ENCODE results near the gene IFIH1. TPM values are rescaled to one million over a fixed set of nuclear protein-coding genes. Genes with fewer than 3 reads are reported as not detected.

IFIH1 gene
- total RNA-seq, 1 experiment from 2014 or later, result 5.1 TPM

DNA sequence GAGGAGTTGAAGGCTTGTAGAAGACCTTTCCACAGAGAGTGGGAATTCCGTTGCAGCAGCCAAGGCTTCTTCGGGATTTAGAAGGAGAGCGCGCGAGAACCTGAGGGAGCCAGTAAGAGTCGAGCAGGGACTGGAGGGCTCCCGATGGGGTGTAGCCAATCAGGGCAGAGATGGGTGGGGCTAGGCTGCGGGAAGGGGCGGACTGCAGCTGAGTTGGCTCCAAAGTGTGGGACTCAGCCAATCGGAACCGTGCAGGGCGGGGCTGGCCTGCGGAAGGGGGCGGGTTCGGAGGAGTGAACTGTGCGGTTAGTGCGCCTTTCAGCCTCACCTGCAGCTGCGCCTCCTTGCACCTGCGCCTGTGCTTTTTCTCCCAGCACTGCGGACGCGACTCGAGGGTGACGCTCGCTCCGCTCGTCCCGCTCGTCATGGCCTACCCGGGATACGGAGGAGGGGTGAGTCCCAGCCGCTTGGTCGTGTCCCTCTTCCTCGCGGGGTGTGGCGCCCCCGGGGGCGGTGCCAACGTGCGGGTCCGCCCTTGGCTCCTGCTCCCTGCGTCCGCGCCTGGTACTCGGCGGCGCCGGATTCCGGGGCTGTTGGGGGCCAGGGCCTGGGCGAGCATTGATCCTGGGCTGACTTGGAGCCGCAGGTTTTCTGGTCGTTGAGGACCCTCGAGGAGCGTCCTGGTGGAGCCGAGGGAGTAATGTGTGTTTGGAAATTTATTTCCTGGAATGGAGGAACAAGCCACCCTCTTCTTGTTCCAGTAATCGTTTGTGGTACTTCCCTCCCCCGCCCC is 25.5 kb upstream of the IFIH1 start, which contains the start of gene GCA:
TSS of gene GCA (plus strand) at position 309 of the 793 bp plus-strand sequence. CDS start at position 426, 117 bp downstream.
- DNase-seq (ENCODE audit: low spot score), result peak; percentile 95
- peak within 1 kb of the TSS; percentile 62 for H3K4me3 ChIP-seq (ENCODE audit: low read depth, low read length, poor library complexity, severe bottlenecking)
- H3K36me3 ChIP-seq (ENCODE audit: insufficient read depth, low read length, poor library complexity, severe bottlenecking), result no peaks in the 10 kb centered on the region
- no TSS peak for BruUV-seq (replicated peaks)
- no peaks in the 10 kb centered on the region for H3K27me3 ChIP-seq (replicated peaks; ENCODE audit: insufficient read depth, low read depth, low read length, poor library complexity)
- no peaks in the 10 kb centered on the region for H3K9me3 ChIP-seq (ENCODE audit: low read depth, low read length, poor library complexity, severe bottlenecking)
- intact Hi-C loops (cut with micrococcal nuclease; ENCODE audit: unreplicated experiment), result no loop called here
- ChIA-PET POLR2A (ENCODE audit: low non-redundant PET) (no interaction called here), CTCF (interaction anchor here (0.6 to 1.1 kb wide), 2 partner anchors 16 to 542 kb away, joined by 3 to 6 read pairs; no protein-coding TSS in a partner anchor)
- peak within 1 kb of the TSS; percentile 32 for H3K27ac ChIP-seq (ENCODE audit: low read depth, low read length, poor library complexity, severe bottlenecking)
- no peak for TF ChIP-seq EZH2 (IDR thresholded peaks at IDR 0.05; ENCODE audit: borderline replicate concordance, low read depth, low read length, poor library complexity, severe bottlenecking)
- TF ChIP-seq, protein P1, sequence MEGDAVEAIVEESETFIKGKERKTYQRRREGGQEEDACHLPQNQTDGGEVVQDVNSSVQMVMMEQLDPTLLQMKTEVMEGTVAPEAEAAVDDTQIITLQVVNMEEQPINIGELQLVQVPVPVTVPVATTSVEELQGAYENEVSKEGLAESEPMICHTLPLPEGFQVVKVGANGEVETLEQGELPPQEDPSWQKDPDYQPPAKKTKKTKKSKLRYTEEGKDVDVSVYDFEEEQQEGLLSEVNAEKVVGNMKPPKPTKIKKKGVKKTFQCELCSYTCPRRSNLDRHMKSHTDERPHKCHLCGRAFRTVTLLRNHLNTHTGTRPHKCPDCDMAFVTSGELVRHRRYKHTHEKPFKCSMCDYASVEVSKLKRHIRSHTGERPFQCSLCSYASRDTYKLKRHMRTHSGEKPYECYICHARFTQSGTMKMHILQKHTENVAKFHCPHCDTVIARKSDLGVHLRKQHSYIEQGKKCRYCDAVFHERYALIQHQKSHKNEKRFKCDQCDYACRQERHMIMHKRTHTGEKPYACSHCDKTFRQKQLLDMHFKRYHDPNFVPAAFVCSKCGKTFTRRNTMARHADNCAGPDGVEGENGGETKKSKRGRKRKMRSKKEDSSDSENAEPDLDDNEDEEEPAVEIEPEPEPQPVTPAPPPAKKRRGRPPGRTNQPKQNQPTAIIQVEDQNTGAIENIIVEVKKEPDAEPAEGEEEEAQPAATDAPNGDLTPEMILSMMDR (conservative IDR thresholded peaks at IDR 0.05; ENCODE audit: low read depth, low read length), result no peak
- peaks cover 7% of the 10 kb centered on the region for H3K4me1 ChIP-seq (ENCODE audit: insufficient read depth, low read length, poor library complexity, severe bottlenecking)

DNA sequence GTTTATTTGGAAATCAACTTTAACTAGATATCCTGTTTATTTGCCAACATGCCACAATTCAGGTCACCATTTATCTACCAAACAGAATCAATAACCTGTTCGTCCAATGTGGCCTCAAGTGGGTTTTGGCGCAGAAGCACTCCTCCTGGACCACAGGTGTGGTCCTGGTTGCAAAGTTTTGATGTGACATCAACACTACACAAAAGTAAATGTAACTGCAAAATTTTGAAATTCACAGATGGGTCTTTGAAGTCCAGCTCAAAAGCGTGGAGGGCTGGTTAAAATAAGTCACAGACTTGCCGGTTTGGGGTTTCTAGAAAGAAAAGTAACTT is 25.0 kb upstream of the IFIH1 start:
- intact Hi-C loops (cut with micrococcal nuclease; ENCODE audit: unreplicated experiment), result no loop called here
- CTCF ChIA-PET, result interaction anchor here (0.6 to 1.1 kb wide), 2 partner anchors 15 to 543 kb away, joined by 3 to 6 read pairs; no protein-coding TSS in a partner anchor
- POLR2A ChIA-PET (ENCODE audit: low non-redundant PET), result no interaction called here
- no TSS peak for BruUV-seq (replicated peaks)
- no peak for DNase-seq (ENCODE audit: low spot score)
- Histone ChIP-seq H3K9me3 (ENCODE audit: low read depth, low read length, poor library complexity, severe bottlenecking) (no peaks in the 10 kb centered on the region), H3K27me3 (replicated peaks; ENCODE audit: insufficient read depth, low read depth, low read length, poor library complexity) (no peaks in the 10 kb centered on the region), H3K4me1 (ENCODE audit: insufficient read depth, low read length, poor library complexity, severe bottlenecking) (peaks cover 7% of the 10 kb centered on the region), H3K27ac (ENCODE audit: low read depth, low read length, poor library complexity, severe bottlenecking) (no peak overlapping the region), H3K4me3 (ENCODE audit: low read depth, low read length, poor library complexity, severe bottlenecking) (peak overlapping the region; percentile 62), H3K36me3 (ENCODE audit: insufficient read depth, low read length, poor library complexity, severe bottlenecking) (no peaks in the 10 kb centered on the region)
- no peak for TF ChIP-seq EZH2 (IDR thresholded peaks at IDR 0.05; ENCODE audit: borderline replicate concordance, low read depth, low read length, poor library complexity, severe bottlenecking)
- TF ChIP-seq, protein P1 (conservative IDR thresholded peaks at IDR 0.05; ENCODE audit: low read depth, low read length), result no peak

DNA sequence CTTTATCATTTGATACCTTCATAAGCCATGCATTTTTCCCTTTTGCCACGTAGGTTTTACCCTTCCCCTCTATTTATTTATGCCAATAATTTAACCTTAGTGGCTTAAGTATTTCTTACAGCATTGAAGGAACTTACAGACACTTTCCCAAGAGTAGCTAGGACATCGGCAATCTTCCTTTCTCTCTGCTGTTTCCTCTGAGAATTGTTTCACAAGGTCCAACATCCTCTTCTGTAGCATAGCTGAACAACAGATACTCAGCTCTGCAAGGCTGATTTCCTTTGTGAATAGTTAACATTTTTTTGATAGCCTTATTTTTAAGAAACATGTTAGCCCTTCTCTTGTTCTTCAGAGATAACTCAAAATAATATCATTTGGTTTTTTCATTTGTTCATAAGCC is 24.4 kb upstream of the IFIH1 start:
- no peaks in the 10 kb centered on the region for H3K9me3 ChIP-seq (ENCODE audit: low read depth, low read length, poor library complexity, severe bottlenecking)
- POLR2A ChIA-PET (ENCODE audit: low non-redundant PET), result no interaction called here
- no peak for DNase-seq (ENCODE audit: low spot score)
- H3K27ac ChIP-seq (ENCODE audit: low read depth, low read length, poor library complexity, severe bottlenecking), result no peak overlapping the region
- CTCF ChIA-PET, result no interaction called here
- H3K4me1 ChIP-seq (ENCODE audit: insufficient read depth, low read length, poor library complexity, severe bottlenecking), result peaks cover 7% of the 10 kb centered on the region
- TF ChIP-seq, protein P1 (conservative IDR thresholded peaks at IDR 0.05; ENCODE audit: low read depth, low read length), result no peak
- no peak for TF ChIP-seq EZH2 (IDR thresholded peaks at IDR 0.05; ENCODE audit: borderline replicate concordance, low read depth, low read length, poor library complexity, severe bottlenecking)
- H3K36me3 ChIP-seq (ENCODE audit: insufficient read depth, low read length, poor library complexity, severe bottlenecking), result no peaks in the 10 kb centered on the region
- H3K27me3 ChIP-seq (replicated peaks; ENCODE audit: insufficient read depth, low read depth, low read length, poor library complexity), result no peaks in the 10 kb centered on the region
- H3K4me3 ChIP-seq (ENCODE audit: low read depth, low read length, poor library complexity, severe bottlenecking), result no peak overlapping the region
- BruUV-seq (replicated peaks), result no TSS peak
- intact Hi-C loops (cut with micrococcal nuclease; ENCODE audit: unreplicated experiment), result no loop called here

All from A673 (cell line).